ENCODE measurements around the gene DGCR6L.

- TF ChIP-seq POLR2AphosphoS5 (IDR thresholded peaks at IDR 0.05; ENCODE audit: insufficient read depth in 1 of 2, low read depth in 1 of 2) (no peak), CTCF (IDR thresholded peaks at IDR 0.05) (no peak), POLR2A (IDR thresholded peaks at IDR 0.05) (no peak)
Observed at GRCh38 chr22:20299746-20300136, 20.1 kb downstream of the DGCR6L start.
